B cell (primary cell): Measurements from ENCODE around the gene MEA1. TPM values are rescaled to one million over a fixed set of nuclear protein-coding genes. Genes with fewer than 3 reads are reported as not detected.

Experiments used
- ATAC-seq: fragments of 200-7000 bp; cut with Tn5 transposase; one replicate; pipeline ENCODE4 v1.10.0; 2021; ENCODE audit warnings: low read depth, mild to moderate bottlenecking, moderate number of reproducible peaks, moderate library complexity
- CTCF ChIA-PET: fragments of 350-600 bp; sonication (Branson Sonifier 250); formaldehyde crosslinking; loops from one replicate; lab custom pipeline; 2021; ENCODE audit warnings: antibody characterized with exemption, inconsistent platforms; lab: Charles Lee
- POLR2A ChIA-PET: fragments of 350-600 bp; sonication (Branson Sonifier 250); formaldehyde crosslinking; loops from one replicate; lab custom pipeline; 2021; ENCODE audit warnings: antibody characterized with exemption; lab: Charles Lee
- DNase-seq: peaks from one replicate; pipeline ENCODE4 v3.0.0; 2013
- H2AFZ ChIP-seq: 2 replicates; pipeline ENCODE4 v1.6.1; 2012; ENCODE audit warnings: mild to moderate bottlenecking, low read depth, low read length; ENCODE audit not compliant: insufficient read depth, poor library complexity, severe bottlenecking
- H3K27ac ChIP-seq, 2 donors: 1 replicate in 1 of 2; 2 replicates in 1 of 2; pipeline ENCODE4 v1.5.1; 2012 to 2013; ENCODE audit warnings: low read length in 2 of 2, mild to moderate bottlenecking in 2 of 2, moderate library complexity in 1 of 2
- H3K27me3 ChIP-seq, 4 experiments: fragments of 200-600 bp in 1 of 4; sonication (generic) in 1 of 4; replicated peaks in 1 of 4; 1 replicate in 2 of 4; 2 replicates in 2 of 4; pipeline versions ENCODE4 v1.6.1 to v1.7.0; 2013 to 2016; ENCODE audit warnings: low read length in 3 of 4, mild to moderate bottlenecking in 2 of 4, mixed read lengths in 1 of 4, moderate library complexity in 1 of 4; ENCODE audit not compliant: insufficient read depth in 4 of 4, control insufficient read depth in 3 of 4; ENCODE audit errors: control extremely low read depth in 1 of 4
- H3K36me3 ChIP-seq, 2 experiments: replicated peaks in 1 of 2; 1 replicate in 1 of 2; 2 replicates in 1 of 2; pipeline versions ENCODE4 v1.6.1 to v1.7.1; 2013; ENCODE audit warnings: low read length in 1 of 2; ENCODE audit not compliant: insufficient read depth in 2 of 2, control insufficient read depth in 1 of 2; ENCODE audit errors: control extremely low read depth in 1 of 2, extremely low read depth in 1 of 2
- H3K4me1 ChIP-seq, 2 donors: fragments of 200-600 bp in 1 of 2; sonication (generic) in 1 of 2; 1 replicate in 1 of 2; 2 replicates in 1 of 2; pipeline versions ENCODE4 v1.5.1 to v1.6.1; 2013 to 2017; ENCODE audit warnings: low read length in 2 of 2; ENCODE audit not compliant: control insufficient read depth in 2 of 2, insufficient read depth in 2 of 2
- H3K4me2 ChIP-seq: replicated peaks from 2 replicates; pipeline ENCODE3; 2012; ENCODE audit warnings: mild to moderate bottlenecking, low read depth, low read length; ENCODE audit not compliant: poor library complexity, severe bottlenecking
- H3K4me3 ChIP-seq, 5 experiments: fragments of 200-600 bp in 1 of 5; sonication (generic) in 1 of 5; 1 replicate in 3 of 5; 2 replicates in 2 of 5; pipeline versions ENCODE4 v1.5.1 to v1.7.0; 2011 to 2016; ENCODE audit warnings: low read length in 4 of 5, mild to moderate bottlenecking in 4 of 5, low read depth in 2 of 5, control low read depth in 1 of 5, moderate library complexity in 1 of 5; ENCODE audit not compliant: insufficient read depth in 1 of 5; ENCODE audit errors: control extremely low read depth in 1 of 5, extremely low read depth in 1 of 5
- H3K79me2 ChIP-seq: fragments of 200-600 bp; sonication (generic); one replicate; pipeline ENCODE4 v1.6.0; 2016; ENCODE audit warnings: low read length; ENCODE audit not compliant: control insufficient read depth, insufficient read depth
- H3K9ac ChIP-seq: fragments of 200-600 bp; sonication (generic); 2 replicates; pipeline ENCODE4 v1.6.1; 2017; ENCODE audit warnings: mild to moderate bottlenecking, low read length, moderate library complexity
- H3K9me3 ChIP-seq, 3 donors: one replicate each; pipeline versions ENCODE4 v1.6.1 to v1.7.1; 2013; ENCODE audit warnings: low read length in 2 of 3; ENCODE audit not compliant: control insufficient read depth in 2 of 3, insufficient read depth in 1 of 3; ENCODE audit errors: control extremely low read depth in 1 of 3
- H4K20me1 ChIP-seq: 2 replicates; pipeline ENCODE4 v1.6.0; 2012; ENCODE audit warnings: mild to moderate bottlenecking, low read length; ENCODE audit not compliant: insufficient read depth, control insufficient read depth, poor library complexity, severe bottlenecking
- H3K27ac Mint-ChIP-seq: one replicate; pipeline ENCODE4 v1.8.0; 2021; ENCODE audit warnings: mixed read lengths
- H3K27me3 Mint-ChIP-seq: one replicate; pipeline ENCODE4 v1.8.0; 2021; ENCODE audit warnings: mixed read lengths
- H3K4me1 Mint-ChIP-seq: one replicate; pipeline ENCODE4 v1.8.0; 2021; ENCODE audit warnings: mixed read lengths
- H3K4me3 Mint-ChIP-seq: one replicate; pipeline ENCODE4 v1.8.0; 2021; ENCODE audit warnings: mixed read lengths
- H3K9me3 Mint-ChIP-seq: one replicate; pipeline ENCODE4 v1.8.0; 2022; ENCODE audit warnings: mixed read lengths; ENCODE audit not compliant: insufficient read depth
- EZH2 ChIP-seq: IDR thresholded peaks from 2 replicates; pipeline ENCODE4 v1.6.1; 2012; ENCODE audit warnings: borderline replicate concordance, low read depth, mild to moderate bottlenecking, moderate library complexity, low read length; ENCODE audit not compliant: insufficient read depth, poor library complexity, severe bottlenecking
- WGBS: methylation state at CpG from one replicate; pipeline ENCODE4 v1.1.5; 2013; ENCODE audit warnings: missing lambda C conversion rate; ENCODE audit not compliant: insufficient coverage; 5-methylcytosine and 5-hydroxymethylcytosine counted together
- intact Hi-C: fragments of 100-400 bp; cut with micrococcal nuclease; formaldehyde crosslinking; loops from one replicate; pipeline ENCODE4 v1.10.0; 2022
- polyA plus RNA-seq: library from polyadenylated mRNA; depleted of rRNA; stranded (reverse); fragments of >200 nt; gene quantifications from 2 replicates; pipeline ENCODE4 v1.2.3, GENCODE V29; 2012
- total RNA-seq, 2 donors: library from RNA; stranded (reverse); fragments of 120-200 nt in 1 of 2; gene quantifications; 1 replicate in 1 of 2; 2 replicates in 1 of 2; pipeline versions ENCODE4 v1.2.3 to v1.2.4, GENCODE V29; 2013 to 2022
- TF ChIP-seq, protein P1 (sequence below): fragments of 200-600 bp; IDR thresholded peaks from one replicate; pipeline ENCODE4 v1.8.0; 2022; ENCODE audit warnings: antibody characterized with exemption, mild to moderate bottlenecking

Gene MEA1
- total and polyA plus RNA-seq, 2 donors (not counting 1 experiment from before 2014, with no cell fraction given) = 35.7 to 36.7 TPM

DNA sequence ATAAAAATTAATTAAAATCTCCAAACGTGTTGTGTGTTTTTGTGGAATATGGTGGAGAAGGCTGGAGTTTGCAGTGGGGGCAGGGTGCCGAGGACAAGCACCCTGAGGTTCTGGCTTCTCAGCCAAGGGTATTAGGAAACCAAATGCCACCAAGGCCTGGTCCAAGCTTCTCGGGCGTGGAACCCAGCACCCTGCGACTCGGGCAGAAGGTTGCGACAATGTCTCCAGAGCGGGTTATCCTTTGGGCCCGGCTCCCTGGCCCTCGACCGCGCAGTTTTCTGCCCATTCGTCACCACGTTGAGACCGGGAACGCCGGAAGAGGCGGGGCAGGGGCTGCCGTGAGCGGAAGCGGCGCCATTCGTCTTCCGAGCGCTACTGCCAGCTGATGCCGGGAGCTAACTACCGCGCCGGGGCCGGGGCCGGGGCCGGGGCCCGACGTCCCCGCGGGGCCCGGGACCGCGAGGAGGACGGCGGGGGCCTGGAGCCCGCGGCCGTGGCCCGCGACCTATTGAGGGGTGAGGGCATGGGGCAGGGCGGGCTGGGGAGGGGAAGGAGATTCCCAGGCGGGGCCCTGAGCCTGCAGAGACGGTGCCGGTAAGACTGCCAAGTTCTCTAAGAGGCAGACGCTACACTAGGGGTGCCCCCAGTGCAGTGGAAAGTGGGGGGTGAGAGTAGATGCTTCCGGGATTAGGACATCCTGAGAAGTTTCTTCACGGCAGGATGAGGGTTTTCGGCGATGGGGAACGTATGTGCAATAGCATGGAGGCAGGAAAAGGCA, 7.7 kb upstream of the MEA1 start, which contains the start of gene RRP36:
Gene RRP36 (plus strand): TSS at position 354 of the 778 bp plus-strand sequence. CDS start 32 bp downstream, at position 386.
- intact Hi-C loops = loop anchor here (1.0 kb wide), 1 partner anchor 8 kb away; the partner anchor contains the start of gene MEA1
- peak within 1 kb of the TSS; percentile 80 for H3K9ac ChIP-seq
- H3K79me2 ChIP-seq = peaks cover 36% of the 10 kb centered on the region
- H2AFZ ChIP-seq = peak within 1 kb of the TSS; percentile 95
- peak within 1 kb of the TSS; percentile 77 to 99 (median 87) for H3K4me3 ChIP-seq
- ATAC-seq (peak; percentile 92), DNase-seq (peak; percentile 73)
- Mint-ChIP-seq H3K9me3 (no peaks in the 10 kb centered on the region), H3K4me3 (peak within 1 kb of the TSS; percentile 98), H3K27ac (peak within 1 kb of the TSS; percentile 82), H3K4me1 (peaks cover 27% of the 10 kb centered on the region), H3K27me3 (no peaks in the 10 kb centered on the region)
- POLR2A ChIA-PET = interaction anchor here (0.7 to 2.0 kb wide), 10 partner anchors 12 to 275 kb away, joined by 3 to 12 read pairs (median 4); partner anchors contain the start of genes CNPY3, CUL7, CUL9 and PEX6
- H3K4me1 ChIP-seq = peaks cover 3 to 25% of the 10 kb centered on the region in 2 donors
- peaks cover 3 to 50% of the 10 kb centered on the region in 2 experiments for H3K36me3 ChIP-seq
- WGBS = 2% methylated on average over 51 of the region's 56 CpGs
- peak within 1 kb of the TSS; percentile 93 for H3K4me2 ChIP-seq
- H4K20me1 ChIP-seq = peaks cover 33% of the 10 kb centered on the region
- TF ChIP-seq EZH2 = no peak
- TF ChIP-seq, protein P1, sequence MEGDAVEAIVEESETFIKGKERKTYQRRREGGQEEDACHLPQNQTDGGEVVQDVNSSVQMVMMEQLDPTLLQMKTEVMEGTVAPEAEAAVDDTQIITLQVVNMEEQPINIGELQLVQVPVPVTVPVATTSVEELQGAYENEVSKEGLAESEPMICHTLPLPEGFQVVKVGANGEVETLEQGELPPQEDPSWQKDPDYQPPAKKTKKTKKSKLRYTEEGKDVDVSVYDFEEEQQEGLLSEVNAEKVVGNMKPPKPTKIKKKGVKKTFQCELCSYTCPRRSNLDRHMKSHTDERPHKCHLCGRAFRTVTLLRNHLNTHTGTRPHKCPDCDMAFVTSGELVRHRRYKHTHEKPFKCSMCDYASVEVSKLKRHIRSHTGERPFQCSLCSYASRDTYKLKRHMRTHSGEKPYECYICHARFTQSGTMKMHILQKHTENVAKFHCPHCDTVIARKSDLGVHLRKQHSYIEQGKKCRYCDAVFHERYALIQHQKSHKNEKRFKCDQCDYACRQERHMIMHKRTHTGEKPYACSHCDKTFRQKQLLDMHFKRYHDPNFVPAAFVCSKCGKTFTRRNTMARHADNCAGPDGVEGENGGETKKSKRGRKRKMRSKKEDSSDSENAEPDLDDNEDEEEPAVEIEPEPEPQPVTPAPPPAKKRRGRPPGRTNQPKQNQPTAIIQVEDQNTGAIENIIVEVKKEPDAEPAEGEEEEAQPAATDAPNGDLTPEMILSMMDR = no peak
- no peaks in the 10 kb centered on the region for H3K9me3 ChIP-seq
- peak within 1 kb of the TSS; percentile 25 to 72 for H3K27ac ChIP-seq
- H3K27me3 ChIP-seq = no peaks in the 10 kb centered on the region
- CTCF ChIA-PET = interaction anchor here (0.8 to 1.2 kb wide), 3 partner anchors 11 to 121 kb away, joined by 3 to 6 read pairs (median 4); no protein-coding TSS in a partner anchor
